D721Med (cell line): ENCODE measurements around the gene GALE.
"Not testable (repeated sequence)": the region's sequence is repeated elsewhere in the genome, so short reads cannot be mapped to it uniquely, and the experiment has no call there.

ENCODE experiments used
- DNase-seq: peaks from one replicate; pipeline ENCODE4 v3.0.0; 2011; ENCODE audit warnings: low spot score; ENCODE audit not compliant: insufficient read length
- FAIRE-seq: peaks from 2 replicates; lab custom pipeline; 2011; peaks lifted over from hg19 to GRCh38; lab: Jason Lieb, UNC
- CTCF ChIP-seq: IDR thresholded peaks from 2 replicates; pipeline ENCODE4 v1.5.1; 2012; ENCODE audit warnings: mild to moderate bottlenecking, control low read depth; ENCODE audit not compliant: insufficient read depth; ENCODE audit errors: missing control alignments

GALE gene

DNA sequence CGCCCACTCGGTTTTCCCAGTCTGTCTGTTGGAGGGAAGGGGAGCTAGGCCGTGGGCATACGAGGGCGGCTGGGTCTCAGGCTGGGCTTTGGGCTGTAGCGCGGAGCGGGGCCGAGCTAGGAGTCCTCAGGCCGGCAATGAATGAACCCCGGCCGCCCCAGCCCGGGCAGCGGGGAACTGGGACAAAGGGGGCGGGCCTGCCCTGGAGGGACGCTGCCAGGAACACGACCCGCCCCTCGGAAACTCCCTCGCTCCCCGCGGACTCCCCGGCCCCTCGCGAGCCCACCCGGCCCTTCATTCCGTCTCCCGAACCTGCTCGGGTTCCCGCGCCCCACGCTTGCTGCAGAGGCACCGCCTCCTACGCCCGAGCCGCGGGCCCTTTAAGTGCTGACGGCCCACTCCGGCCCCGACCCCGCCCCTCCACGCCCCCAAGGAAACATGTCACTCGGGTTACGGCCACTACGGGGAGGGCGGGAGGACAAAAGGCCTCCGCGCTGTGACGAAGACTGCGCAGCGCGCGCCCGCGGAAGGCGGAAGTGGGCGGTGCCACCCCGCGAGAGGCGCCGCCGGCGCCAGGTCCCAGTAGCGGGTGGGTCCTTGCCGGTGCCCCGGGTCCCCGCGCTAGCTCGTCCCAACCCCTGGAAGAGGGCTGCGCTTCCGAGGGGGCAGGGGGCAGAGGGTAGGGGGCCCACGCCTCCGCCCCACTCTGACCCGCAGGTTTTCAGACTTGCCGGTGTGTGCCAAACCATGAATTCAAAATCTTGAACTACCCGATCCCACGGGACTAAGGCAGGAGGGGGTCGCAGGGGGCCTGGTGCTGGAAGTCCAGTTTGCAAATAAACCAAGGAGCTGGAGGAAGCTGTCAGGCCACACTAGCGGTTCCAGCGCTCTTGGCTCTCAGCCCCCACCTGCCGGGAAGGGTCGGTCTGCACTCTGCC, at the start of gene GALE:
GALE (minus strand) TSS at position 355 of the 938 bp plus-strand sequence. CDS start 1,747 bp downstream, outside the sequence.
- DNase-seq (peak; percentile 89), FAIRE-seq (no peak)
- TF ChIP-seq CTCF: no peak

DNA sequence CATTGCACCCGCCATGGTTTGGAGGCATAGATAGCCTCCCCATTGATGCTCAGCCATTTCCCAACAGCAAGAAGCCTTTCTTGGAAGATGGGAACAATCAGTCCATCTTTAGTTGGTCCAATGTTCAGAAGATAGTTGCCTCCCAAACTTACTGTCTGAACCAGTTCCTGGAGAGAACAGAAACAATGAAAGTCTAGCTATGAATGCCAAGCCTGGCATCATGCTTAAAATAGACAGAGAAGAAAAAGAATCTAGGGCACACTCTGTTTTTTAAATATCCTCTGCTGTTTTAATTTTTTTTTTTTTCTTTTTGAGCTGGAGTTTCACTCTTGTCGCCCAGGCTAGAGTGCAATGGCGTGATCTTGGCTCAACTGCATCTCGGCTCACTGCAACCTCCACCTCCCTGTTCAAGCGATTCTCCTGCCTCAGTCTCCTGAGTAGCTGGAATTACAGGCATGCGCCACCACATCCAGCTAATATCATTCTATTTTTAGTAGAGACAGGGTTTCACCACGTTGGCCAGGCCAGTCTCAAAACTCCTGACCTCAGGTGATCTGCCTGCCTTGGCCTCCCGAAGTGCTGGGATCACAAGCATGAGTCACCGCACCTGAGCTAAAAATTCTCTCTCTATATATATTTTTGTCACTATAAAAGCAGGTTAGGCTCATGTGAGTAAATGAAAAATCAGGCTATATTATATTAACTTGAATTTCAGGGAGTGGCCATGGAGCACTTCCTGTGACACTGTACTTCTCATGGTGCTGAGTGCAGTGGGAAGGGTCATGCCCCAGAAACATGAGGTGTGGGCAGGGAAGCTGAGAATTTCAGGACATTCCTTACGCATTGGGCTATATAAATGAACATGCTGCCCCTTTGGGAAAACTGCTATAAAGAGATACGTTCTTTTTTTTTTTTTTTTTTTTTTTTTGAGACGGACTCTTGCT, 48.4 kb upstream of the GALE start:
- FAIRE-seq (no peak), DNase-seq (no peak)
- TF ChIP-seq CTCF: no peak

- not testable (repeated sequence) for FAIRE-seq
Observed at GRCh38 chr1:23847482-23848095, 47.0 kb upstream of the GALE start.

GRCh38 chr1:23845163-23845562, 44.6 kb upstream of the GALE start:
- no peak for TF ChIP-seq CTCF
- no peak for DNase-seq
- FAIRE-seq: no peak

More at GRCh38 chr1:23847482-23848095, 47.0 kb upstream of the GALE start:
- DNase-seq: not testable (repeated sequence)

- FAIRE-seq: no peak
Observed at GRCh38 chr1:23843644-23844043, 43.1 kb upstream of the GALE start.

DNA sequence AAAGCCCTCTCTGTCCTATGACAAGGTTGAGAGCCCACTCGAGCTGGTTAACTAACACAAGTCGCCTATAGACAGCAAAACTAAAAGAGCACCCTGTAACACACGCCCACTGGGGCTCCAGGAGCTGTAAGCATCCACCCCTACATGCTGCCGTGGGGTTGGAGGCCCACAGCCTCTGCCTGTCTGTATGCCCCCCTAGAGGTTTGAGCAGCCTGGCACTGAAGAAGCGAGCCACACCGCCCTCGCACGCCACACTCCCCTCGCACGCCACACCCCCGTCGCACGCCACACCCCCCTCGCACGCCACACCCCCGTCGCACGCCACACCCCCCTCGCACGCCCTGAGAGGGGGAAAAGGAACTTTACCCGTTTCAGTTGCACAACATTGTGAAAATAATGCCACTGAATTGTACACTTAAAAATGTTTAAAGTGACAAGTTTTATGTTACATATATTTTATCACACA, 37.9 kb upstream of the GALE start:
- TF ChIP-seq CTCF: no peak
- FAIRE-seq (no peak), DNase-seq (peak; percentile 18)

More at GRCh38 chr1:23843644-23844043, 43.1 kb upstream of the GALE start:
- no peak for DNase-seq
- no peak for TF ChIP-seq CTCF

- no peak for TF ChIP-seq CTCF
- DNase-seq (no peak), FAIRE-seq (no peak)
Observed at GRCh38 chr1:23837908-23838307, 37.4 kb upstream of the GALE start.
